ENCODE measurements around the gene MAP10.

MAP10 gene

GRCh38 chr1:232813760-232814159 is 8.5 kb downstream of the MAP10 start:
- ChIA-PET CTCF (interaction anchor here (0.8 kb wide), 1 partner anchor 18 kb away, joined by 4 read pairs; no protein-coding TSS in a partner anchor), POLR2A (no interaction called here)
- no peak for TF ChIP-seq SUZ12 (IDR thresholded peaks at IDR 0.05)
- TF ChIP-seq L3MBTL2 (conservative IDR thresholded peaks at IDR 0.05), result no peak
- no peak for TF ChIP-seq LEF1 (IDR thresholded peaks at IDR 0.05; ENCODE audit: borderline replicate concordance)
- TF ChIP-seq BHLHE40 (IDR thresholded peaks at IDR 0.05; ENCODE audit: borderline replicate concordance), result no peak
- TF ChIP-seq PKNOX1 (IDR thresholded peaks at IDR 0.05), result no peak
- TF ChIP-seq SP1 (IDR thresholded peaks at IDR 0.05), result no peak
- no peak for TF ChIP-seq ZNF384 (IDR thresholded peaks at IDR 0.05)
- no peak for TF ChIP-seq NFRKB (IDR thresholded peaks at IDR 0.05)
- TF ChIP-seq FOXA1 (IDR thresholded peaks at IDR 0.05), result no peak
- no peak for TF ChIP-seq ELF4 (IDR thresholded peaks at IDR 0.05)
- DNase-seq (ENCODE audit: extremely low spot score), result no peak

GRCh38 chr1:232816324-232816723 is 11.1 kb downstream of the MAP10 start:
- DNase-seq (ENCODE audit: extremely low spot score), result no peak
- TF ChIP-seq PKNOX1 (IDR thresholded peaks at IDR 0.05) (no peak), FOXK2 (IDR thresholded peaks at IDR 0.05) (no peak), HDGF (IDR thresholded peaks at IDR 0.05; ENCODE audit: borderline replicate concordance) (no peak), FOXM1 (IDR thresholded peaks at IDR 0.05; ENCODE audit: borderline replicate concordance) (no peak), SUZ12 (IDR thresholded peaks at IDR 0.05) (no peak), ZNF384 (IDR thresholded peaks at IDR 0.05) (no peak), ARNT (IDR thresholded peaks at IDR 0.05) (no peak), TARDBP (IDR thresholded peaks at IDR 0.05) (no peak), CTBP1 (IDR thresholded peaks at IDR 0.05; ENCODE audit: borderline replicate concordance) (no peak), NFRKB (IDR thresholded peaks at IDR 0.05) (no peak)
- ChIA-PET POLR2A (no interaction called here), CTCF (no interaction called here)

DNA sequence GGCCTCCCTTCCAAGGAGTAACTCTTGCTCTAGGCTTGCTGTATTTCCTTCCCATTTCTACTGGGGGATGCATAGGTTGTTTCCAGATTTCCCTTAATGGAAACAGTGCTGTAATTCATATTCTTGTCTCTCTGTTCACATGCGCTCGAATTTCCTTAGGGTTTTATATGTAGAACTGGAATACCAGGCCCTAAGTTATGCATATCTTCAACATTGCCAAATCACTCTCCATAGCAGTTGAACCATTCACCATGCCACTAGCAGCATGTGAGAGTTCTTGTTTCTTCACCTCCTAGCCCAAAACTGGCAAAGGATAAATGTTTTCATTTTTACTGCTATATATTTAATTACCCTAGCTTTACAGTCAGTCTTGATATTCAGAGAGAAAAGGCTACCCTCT is 12.8 kb downstream of the MAP10 start:
- TF ChIP-seq TARDBP (IDR thresholded peaks at IDR 0.05) (no peak), FOXM1 (IDR thresholded peaks at IDR 0.05; ENCODE audit: borderline replicate concordance) (no peak), FOXA1 (IDR thresholded peaks at IDR 0.05) (no peak), ZNF384 (IDR thresholded peaks at IDR 0.05) (no peak), SUZ12 (IDR thresholded peaks at IDR 0.05) (no peak), NFRKB (IDR thresholded peaks at IDR 0.05) (no peak), CTBP1 (IDR thresholded peaks at IDR 0.05; ENCODE audit: borderline replicate concordance) (no peak), SP1 (IDR thresholded peaks at IDR 0.05) (no peak), ARNT (IDR thresholded peaks at IDR 0.05) (no peak), BHLHE40 (IDR thresholded peaks at IDR 0.05; ENCODE audit: borderline replicate concordance) (no peak), HDGF (IDR thresholded peaks at IDR 0.05; ENCODE audit: borderline replicate concordance) (no peak), PKNOX1 (IDR thresholded peaks at IDR 0.05) (no peak), FOXK2 (IDR thresholded peaks at IDR 0.05) (no peak), LEF1 (IDR thresholded peaks at IDR 0.05; ENCODE audit: borderline replicate concordance) (no peak), ELF4 (IDR thresholded peaks at IDR 0.05) (no peak), L3MBTL2 (conservative IDR thresholded peaks at IDR 0.05) (no peak)
- ChIA-PET POLR2A (no interaction called here), CTCF (no interaction called here)
- DNase-seq (ENCODE audit: extremely low spot score), result no peak

- TF ChIP-seq NFRKB (IDR thresholded peaks at IDR 0.05), result no peak
- TF ChIP-seq L3MBTL2 (conservative IDR thresholded peaks at IDR 0.05), result no peak
- TF ChIP-seq CTBP1 (IDR thresholded peaks at IDR 0.05; ENCODE audit: borderline replicate concordance), result peak; percentile 32; the same call in 1 of the 2 replicates
- TF ChIP-seq FOXK2 (IDR thresholded peaks at IDR 0.05), result no peak
- no peak for TF ChIP-seq FOXA1 (IDR thresholded peaks at IDR 0.05)
- no peak for TF ChIP-seq ZNF384 (IDR thresholded peaks at IDR 0.05)
- 0 out of 2 replicates have a peak, but pooled peaks have one; percentile 17 for TF ChIP-seq SP1 (IDR thresholded peaks at IDR 0.05)
- TF ChIP-seq SUZ12 (IDR thresholded peaks at IDR 0.05), result no peak
- CTCF ChIA-PET, result no interaction called here
- POLR2A ChIA-PET, result no interaction called here
- DNase-seq (ENCODE audit: extremely low spot score), result no peak
Measured at GRCh38 chr1:232820431-232820830, 15.2 kb downstream of the MAP10 start.

GRCh38 chr1:232822530-232822929 is 17.3 kb downstream of the MAP10 start:
- ChIA-PET POLR2A (no interaction called here), CTCF (no interaction called here)
- TF ChIP-seq LEF1 (IDR thresholded peaks at IDR 0.05; ENCODE audit: borderline replicate concordance) (no peak), ARNT (IDR thresholded peaks at IDR 0.05) (no peak), FOXK2 (IDR thresholded peaks at IDR 0.05) (no peak), FOXM1 (IDR thresholded peaks at IDR 0.05; ENCODE audit: borderline replicate concordance) (no peak), FOXA1 (IDR thresholded peaks at IDR 0.05) (no peak), L3MBTL2 (conservative IDR thresholded peaks at IDR 0.05) (no peak), CTBP1 (IDR thresholded peaks at IDR 0.05; ENCODE audit: borderline replicate concordance) (no peak), SUZ12 (IDR thresholded peaks at IDR 0.05) (no peak), SP1 (IDR thresholded peaks at IDR 0.05) (no peak), PKNOX1 (IDR thresholded peaks at IDR 0.05) (no peak), HDGF (IDR thresholded peaks at IDR 0.05; ENCODE audit: borderline replicate concordance) (no peak), TARDBP (IDR thresholded peaks at IDR 0.05) (no peak), NFRKB (IDR thresholded peaks at IDR 0.05) (no peak), BHLHE40 (IDR thresholded peaks at IDR 0.05; ENCODE audit: borderline replicate concordance) (no peak)

GRCh38 chr1:232826318-232826717 is 21.1 kb downstream of the MAP10 start:
- no peak for DNase-seq (ENCODE audit: extremely low spot score)
- ChIA-PET POLR2A (no interaction called here), CTCF (no interaction called here)
- TF ChIP-seq LEF1 (IDR thresholded peaks at IDR 0.05; ENCODE audit: borderline replicate concordance) (no peak), FOXA1 (IDR thresholded peaks at IDR 0.05) (no peak), HDGF (IDR thresholded peaks at IDR 0.05; ENCODE audit: borderline replicate concordance) (no peak), BHLHE40 (IDR thresholded peaks at IDR 0.05; ENCODE audit: borderline replicate concordance) (no peak), FOXM1 (IDR thresholded peaks at IDR 0.05; ENCODE audit: borderline replicate concordance) (no peak), SUZ12 (IDR thresholded peaks at IDR 0.05) (no peak), CTBP1 (IDR thresholded peaks at IDR 0.05; ENCODE audit: borderline replicate concordance) (no peak), SP1 (IDR thresholded peaks at IDR 0.05) (no peak), L3MBTL2 (conservative IDR thresholded peaks at IDR 0.05) (no peak), NFRKB (IDR thresholded peaks at IDR 0.05) (no peak), PKNOX1 (IDR thresholded peaks at IDR 0.05) (no peak), ELF4 (IDR thresholded peaks at IDR 0.05) (no peak), TARDBP (IDR thresholded peaks at IDR 0.05) (no peak), ZNF384 (IDR thresholded peaks at IDR 0.05) (no peak), FOXK2 (IDR thresholded peaks at IDR 0.05) (no peak), ARNT (IDR thresholded peaks at IDR 0.05) (no peak)

More at GRCh38 chr1:232822530-232822929, 17.3 kb downstream of the MAP10 start:
- no peak for DNase-seq (ENCODE audit: extremely low spot score)
